ENCODE measurements around the gene KCNC3. TPM values are rescaled to one million over a fixed set of nuclear protein-coding genes. Genes with fewer than 3 reads are reported as not detected.

KCNC3 gene
- total and polyA plus RNA-seq, 2 of the 4 experiments (the other 2 are of a cell fraction), result 0.07 TPM; not detected in 1

GRCh38 chr19:50361290-50362029, 32.3 kb upstream of the KCNC3 start:
- ATAC-seq (ENCODE audit: low read depth), result no peak
- dilution Hi-C loops (cut with HindIII; ENCODE audit: low sequenced_read_pairs, unreplicated experiment), result no loop called here
- H3K9me1 ChIP-seq (ENCODE audit: insufficient read depth, low read length), result no peaks in the 10 kb centered on the region

More at GRCh38 chr19:50361290-50362029, 32.3 kb upstream of the KCNC3 start:
- TF ChIP-seq MAFK (IDR thresholded peaks at IDR 0.05; ENCODE audit: low read depth, low read length), result no peak
- no peak for TF ChIP-seq CEBPB (IDR thresholded peaks at IDR 0.05; ENCODE audit: low read depth, low read length)
- TF ChIP-seq SMC3 (IDR thresholded peaks at IDR 0.05; ENCODE audit: low read depth, low read length), result no peak
- no peak for TF ChIP-seq BHLHE40 (IDR thresholded peaks at IDR 0.05; ENCODE audit: low read depth, low read length)
- Histone ChIP-seq H2BK5ac (ENCODE audit: low read depth, low read length, poor library complexity, severe bottlenecking) (no peak overlapping the region), H3K9ac (ENCODE audit: low read depth, low read length) (no peak overlapping the region), H3K9me3 (ENCODE audit: control insufficient read depth, insufficient read depth, low read length) (no peaks in the 10 kb centered on the region), H2AFZ (replicated peaks; ENCODE audit: low read length, poor library complexity) (no peak overlapping the region), H2AK9ac (replicated peaks; ENCODE audit: low read depth, low read length, poor library complexity) (no peak overlapping the region), H3K36me3 (ENCODE audit: control insufficient read depth, insufficient read depth, low read length) (no peaks in the 10 kb centered on the region), H3K23ac (ENCODE audit: low read depth, low read length) (no peak overlapping the region), H2BK15ac (ENCODE audit: low read depth, low read length) (no peak overlapping the region), H2BK120ac (ENCODE audit: low read depth, low read length) (no peak overlapping the region), H3K79me1 (ENCODE audit: low read depth in 1 of 2, low read length in 2 of 2) (no peaks in the 10 kb centered on the region), H4K5ac (ENCODE audit: low read depth, low read length) (no peak overlapping the region), H3K27ac (ENCODE audit: insufficient read depth, low read length) (no peak overlapping the region), H4K8ac (ENCODE audit: low read depth in 2 of 2, low read length in 2 of 2) (no peak overlapping the region), H3K14ac (replicated peaks; ENCODE audit: low read depth, low read length) (no peak overlapping the region), H3K4me3 (ENCODE audit: insufficient read depth, low read depth, low read length) (no peak overlapping the region), H3K18ac (ENCODE audit: low read depth, low read length) (no peak overlapping the region), H3K56ac (ENCODE audit: extremely low read depth, insufficient read depth, low read length) (no peak overlapping the region), H4K91ac (ENCODE audit: insufficient read depth, low read depth, low read length) (no peak overlapping the region), H2AK5ac (ENCODE audit: low read depth, low read length) (no peak overlapping the region), H3K4me1 (ENCODE audit: control insufficient read depth, insufficient read depth, low read length) (no peaks in the 10 kb centered on the region), H4K20me1 (ENCODE audit: insufficient read depth, low read length) (no peaks in the 10 kb centered on the region), H3K4me2 (ENCODE audit: low read depth, low read length) (no peak overlapping the region), H2BK20ac (ENCODE audit: low read depth, low read length) (no peak overlapping the region), H3K4ac (ENCODE audit: low read depth, low read length) (no peak overlapping the region), H3K27me3 (ENCODE audit: control insufficient read depth, insufficient read depth, low read length) (peaks cover 8% of the 10 kb centered on the region)
- intact Hi-C loops (cut with micrococcal nuclease), result no loop called here
- in situ Hi-C loops (cut with MboI; ENCODE audit: low sequenced_read_pairs), result loop anchor here (10.0 kb wide), 2 partner anchors 343 to 563 kb away; no protein-coding TSS in a partner anchor
- POLR2A ChIA-PET (ENCODE audit: unreplicated experiment), result no interaction called here
- DNase-seq, result no peak
- BruUV-seq (replicated peaks), result no TSS peak
- WGBS, 2 experiments (ENCODE audit: extremely low coverage in 2 of 2, insufficient read length in 1 of 2), result 100% methylated on average over 1 of the region's 7 CpGs; no CpG with 5 or more reads in 1 of the 2 experiments
- CTCF ChIA-PET, result no interaction called here

Measured in IMR-90 (cell line).